HG03095 (cell line): Measurements from ENCODE around the gene BABAM1.
"Not testable (repeated sequence)": the region's sequence is repeated elsewhere in the genome, so short reads cannot be mapped to it uniquely, and the experiment has no call there.

Source experiments
- ATAC-seq: cut with Tn5 transposase; IDR thresholded peaks from one replicate; pipeline ENCODE4 v1.9.1; 2021; ENCODE audit warnings: moderate library complexity; ENCODE audit not compliant: unreplicated experiment

Gene BABAM1

DNA sequence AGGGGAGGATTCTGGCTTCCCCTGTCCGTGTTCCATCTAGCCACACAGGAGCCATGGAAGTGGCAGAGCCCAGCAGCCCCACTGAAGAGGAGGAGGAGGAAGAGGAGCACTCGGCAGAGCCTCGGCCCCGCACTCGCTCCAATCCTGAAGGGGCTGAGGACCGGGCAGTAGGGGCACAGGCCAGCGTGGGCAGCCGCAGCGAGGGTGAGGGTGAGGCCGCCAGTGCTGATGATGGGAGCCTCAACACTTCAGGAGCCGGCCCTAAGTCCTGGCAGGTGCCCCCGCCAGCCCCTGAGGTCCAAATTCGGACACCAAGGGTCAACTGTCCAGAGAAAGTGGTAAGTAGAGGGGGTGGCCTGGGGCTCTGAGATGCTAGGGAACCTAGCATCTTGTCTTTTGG lies 1.5 kb downstream of the BABAM1 start:
- no peak for ATAC-seq

DNA sequence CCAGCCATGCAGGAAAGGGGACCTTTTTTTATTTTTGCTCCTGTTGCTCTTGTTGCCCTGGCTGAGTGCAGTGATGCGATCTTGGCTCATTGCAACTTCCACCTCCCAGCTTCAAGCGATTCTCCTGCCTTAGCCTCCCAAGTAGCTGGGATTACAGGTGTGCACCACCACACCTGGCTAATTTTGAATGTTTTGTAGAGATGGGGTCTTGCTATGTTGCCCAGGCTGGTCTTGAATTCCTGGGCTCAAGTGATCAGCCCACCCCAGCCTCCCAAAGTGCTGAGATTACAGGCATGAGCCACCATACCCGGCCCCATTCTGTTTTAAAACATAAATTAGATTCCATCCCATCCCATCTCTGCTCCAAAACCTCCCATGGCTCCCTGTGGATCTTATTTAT lies 7.6 kb downstream of the BABAM1 start:
- ATAC-seq: not testable (repeated sequence)

DNA sequence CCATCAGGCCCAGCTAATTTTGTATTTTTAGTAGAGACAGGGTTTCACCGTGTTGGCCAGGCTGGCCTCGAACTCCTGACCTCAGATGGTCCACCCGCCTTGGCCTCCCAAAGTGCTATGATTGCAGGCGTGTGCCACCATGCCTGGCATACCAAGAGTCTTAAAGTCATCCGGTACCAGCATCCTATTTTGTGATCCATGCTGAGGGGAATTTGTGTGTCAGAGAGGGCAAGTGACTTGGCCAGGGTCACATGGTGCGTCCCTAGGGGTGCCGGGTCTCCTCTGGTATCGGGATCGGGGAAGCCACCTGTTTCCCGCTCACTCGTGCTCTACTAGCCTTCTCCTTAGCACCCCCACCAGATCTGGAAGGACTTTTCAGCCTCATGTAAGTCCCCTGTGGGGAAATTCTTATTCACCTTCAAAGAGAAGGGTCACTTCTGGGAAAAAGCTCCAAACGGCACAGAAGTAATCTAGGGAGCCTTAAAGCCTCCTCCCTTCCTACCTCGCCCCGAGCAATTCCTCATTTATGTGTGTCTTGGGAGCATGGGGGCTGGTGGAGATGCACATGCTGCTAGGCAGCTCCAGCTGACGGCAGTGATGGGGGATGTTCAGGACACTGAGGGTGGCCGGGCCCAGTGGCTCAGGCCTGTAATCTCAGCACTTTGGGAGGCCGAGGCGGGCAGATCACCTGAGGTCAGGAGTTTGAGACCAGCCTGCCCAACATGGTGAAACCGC lies 8.4 kb downstream of the BABAM1 start:
- no peak for ATAC-seq

DNA sequence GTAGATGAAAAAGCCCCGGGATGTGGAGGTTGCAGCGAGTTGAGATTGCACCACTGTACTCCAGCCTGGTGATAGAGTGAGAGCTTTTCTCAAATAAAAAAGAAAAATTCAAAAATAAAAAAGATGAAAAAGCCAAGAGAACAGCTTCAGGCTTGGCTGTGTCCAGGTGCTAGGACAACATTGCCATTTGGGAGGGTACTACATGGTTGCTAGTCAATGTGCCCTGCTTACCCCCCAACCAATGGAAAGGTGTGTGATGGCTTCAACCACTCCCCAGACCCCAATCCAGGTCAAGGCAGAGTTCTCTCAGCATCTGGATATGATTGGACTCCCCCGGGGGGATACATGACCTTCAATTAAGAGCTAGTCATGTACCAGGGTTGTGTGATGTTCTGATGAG lies 12.2 kb downstream of the BABAM1 start:
- ATAC-seq: no peak

DNA sequence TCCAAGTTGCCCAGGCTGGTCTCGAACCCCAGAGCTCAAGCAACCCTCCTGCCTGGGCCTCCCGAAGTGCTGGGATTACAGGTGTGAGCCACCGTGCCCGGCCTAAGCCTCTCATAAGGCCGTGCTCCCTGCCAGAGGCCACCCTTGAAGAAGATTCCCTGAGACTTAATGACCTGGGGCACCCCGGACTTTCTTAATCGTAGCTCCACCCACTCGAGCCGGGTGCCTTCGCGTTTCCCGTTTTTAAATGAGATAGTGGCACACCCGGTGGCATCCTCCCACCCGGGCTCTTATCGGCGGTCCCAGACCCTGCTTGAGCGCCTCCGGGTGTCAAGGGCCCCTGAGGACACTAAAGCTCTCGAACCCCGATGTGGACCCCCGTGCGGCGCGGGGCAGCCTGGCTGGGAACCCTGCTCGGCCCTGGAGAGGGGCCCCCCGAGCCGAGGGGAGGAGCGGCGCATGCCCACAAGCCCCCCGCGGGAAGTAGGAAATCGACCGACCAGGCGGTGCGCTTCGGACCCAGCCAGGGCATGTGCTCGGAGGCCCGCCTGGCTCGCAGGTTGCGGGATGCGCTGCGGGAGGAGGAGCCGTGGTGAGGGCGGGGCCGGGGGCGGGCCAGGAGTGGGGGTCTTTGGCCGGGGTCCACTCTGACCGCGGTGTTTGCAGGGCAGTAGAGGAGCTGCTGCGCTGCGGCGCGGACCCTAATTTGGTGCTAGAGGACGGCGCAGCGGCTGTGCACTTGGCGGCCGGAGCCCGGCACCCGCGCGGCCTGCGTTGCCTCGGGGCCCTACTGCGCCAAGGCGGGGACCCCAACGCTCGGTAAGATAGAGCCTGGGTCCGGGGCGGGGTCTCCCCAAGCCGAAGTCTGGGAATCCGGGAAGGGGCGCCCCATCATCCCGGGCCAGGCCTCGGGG lies 14.4 kb downstream of the BABAM1 start, which contains the start of gene ANKLE1:
ANKLE1 (plus strand) TSS at position 511 of the 914 bp plus-strand sequence; CDS start at position 531, 20 bp downstream.
- ATAC-seq: no peak

DNA sequence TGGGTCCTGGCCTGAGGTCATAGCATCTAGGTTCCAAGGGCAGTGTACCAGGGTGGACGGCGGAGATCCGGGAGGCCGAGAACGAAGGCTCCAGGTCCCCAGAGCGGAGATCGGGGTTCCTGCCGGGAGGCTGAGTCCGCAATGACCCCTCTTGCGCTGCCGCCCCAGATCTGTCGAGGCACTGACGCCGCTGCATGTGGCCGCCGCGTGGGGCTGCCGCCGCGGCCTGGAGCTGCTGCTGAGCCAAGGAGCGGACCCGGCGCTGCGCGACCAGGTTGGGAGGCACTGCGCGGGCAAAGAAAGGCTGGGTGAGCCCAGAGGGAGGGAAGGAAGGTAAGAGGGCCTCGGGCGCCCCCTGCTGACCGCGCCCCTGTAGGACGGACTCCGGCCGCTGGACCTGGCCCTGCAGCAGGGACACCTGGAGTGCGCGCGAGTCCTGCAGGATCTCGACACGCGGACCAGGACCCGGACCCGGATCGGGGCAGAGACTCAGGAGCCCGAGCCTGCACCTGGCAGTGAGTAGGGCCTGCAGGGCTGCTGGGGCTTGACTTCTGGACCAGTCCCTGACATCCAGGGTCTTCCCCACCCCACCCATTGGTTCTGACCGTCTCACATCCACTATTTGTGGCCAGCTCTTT lies 15.4 kb downstream of the BABAM1 start:
- ATAC-seq: peak; percentile 51

DNA sequence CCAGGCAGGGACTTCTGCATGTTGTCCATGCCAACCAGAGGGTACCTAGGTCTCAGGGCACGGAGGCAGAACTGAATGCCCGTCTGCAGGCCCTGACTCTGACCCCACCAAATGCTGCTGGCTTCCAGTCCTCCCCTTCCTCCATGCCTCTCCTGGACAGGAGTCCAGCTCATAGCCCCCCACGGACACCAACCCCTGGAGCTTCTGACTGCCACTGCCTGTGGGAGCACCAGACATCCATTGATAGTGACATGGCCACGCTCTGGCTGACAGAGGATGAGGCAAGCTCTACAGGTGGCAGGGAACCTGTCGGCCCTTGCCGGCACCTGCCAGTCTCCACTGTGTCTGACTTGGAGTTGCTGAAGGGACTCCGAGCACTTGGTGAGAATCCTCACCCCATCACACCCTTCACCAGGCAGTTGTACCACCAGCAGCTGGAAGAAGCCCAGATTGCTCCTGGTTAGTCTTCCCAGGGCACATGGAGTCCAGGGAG lies 16.3 kb downstream of the BABAM1 start:
- no peak for ATAC-seq

DNA sequence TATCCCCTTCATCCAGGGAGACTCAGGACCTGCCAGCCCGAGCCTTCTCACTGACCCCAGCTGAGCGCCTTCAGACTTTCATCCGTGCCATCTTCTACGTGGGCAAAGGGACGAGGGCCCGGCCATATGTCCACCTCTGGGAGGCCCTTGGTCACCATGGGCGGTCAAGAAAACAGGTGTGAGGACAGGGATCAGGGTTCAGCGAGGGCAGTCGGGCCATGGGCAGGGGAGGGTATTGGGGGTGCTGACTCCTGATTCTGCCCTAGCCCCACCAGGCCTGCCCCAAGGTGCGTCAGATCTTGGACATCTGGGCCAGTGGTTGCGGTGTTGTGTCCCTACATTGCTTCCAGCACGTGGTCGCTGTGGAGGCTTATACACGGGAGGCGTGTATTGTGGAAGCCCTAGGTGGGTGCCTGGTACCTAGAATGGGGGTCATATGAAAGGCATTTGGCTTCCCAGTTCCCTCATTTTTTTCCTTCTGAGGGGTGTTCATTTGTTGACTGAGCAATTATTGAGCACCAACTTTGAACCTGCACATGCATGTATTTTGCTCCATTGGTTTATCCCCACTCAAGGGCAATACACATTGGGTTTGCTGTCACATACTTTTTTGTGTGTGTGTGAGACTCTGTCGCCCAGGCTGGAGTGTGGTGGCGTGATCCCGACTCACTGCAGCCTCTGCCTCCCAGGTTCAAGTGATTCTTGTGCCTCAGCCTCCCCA lies 18.3 kb downstream of the BABAM1 start:
- no peak for ATAC-seq

DNA sequence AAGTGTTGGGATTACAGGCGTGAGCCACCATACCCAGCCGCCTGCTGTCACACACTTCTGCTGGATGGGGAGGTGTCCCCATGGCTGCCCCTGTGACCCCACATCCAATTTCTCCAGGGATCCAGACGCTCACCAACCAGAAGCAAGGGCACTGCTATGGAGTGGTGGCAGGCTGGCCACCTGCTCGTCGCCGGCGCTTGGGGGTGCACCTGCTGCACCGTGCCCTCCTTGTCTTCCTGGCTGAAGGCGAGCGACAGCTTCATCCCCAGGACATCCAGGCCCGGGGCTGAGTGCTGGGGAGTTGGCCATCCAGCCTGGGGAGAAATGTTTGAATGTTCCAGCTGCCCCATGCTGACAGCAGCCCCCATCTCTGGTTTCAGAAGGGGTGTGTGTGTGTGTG lies 19.0 kb downstream of the BABAM1 start:
- ATAC-seq: no peak

DNA sequence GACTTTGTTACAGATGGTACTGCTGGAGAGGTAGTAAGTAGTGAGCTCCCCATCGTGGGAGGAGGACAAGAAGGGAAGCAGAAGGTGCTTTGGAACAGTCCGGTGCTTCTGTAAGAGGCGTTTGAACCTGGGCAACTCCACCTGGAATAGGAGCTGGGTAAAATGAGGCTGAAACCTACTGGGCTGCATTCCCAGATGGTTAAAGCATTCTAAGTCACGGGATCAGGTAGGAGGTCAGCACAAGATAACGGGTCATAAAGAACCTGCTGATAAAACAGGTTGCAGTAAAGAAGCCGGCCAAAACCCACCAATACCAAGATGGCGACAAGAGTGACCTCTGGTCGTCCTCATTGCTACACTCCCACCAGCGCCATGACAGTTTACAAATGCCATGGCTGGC lies 19.5 kb downstream of the BABAM1 start:
- ATAC-seq: no peak

DNA sequence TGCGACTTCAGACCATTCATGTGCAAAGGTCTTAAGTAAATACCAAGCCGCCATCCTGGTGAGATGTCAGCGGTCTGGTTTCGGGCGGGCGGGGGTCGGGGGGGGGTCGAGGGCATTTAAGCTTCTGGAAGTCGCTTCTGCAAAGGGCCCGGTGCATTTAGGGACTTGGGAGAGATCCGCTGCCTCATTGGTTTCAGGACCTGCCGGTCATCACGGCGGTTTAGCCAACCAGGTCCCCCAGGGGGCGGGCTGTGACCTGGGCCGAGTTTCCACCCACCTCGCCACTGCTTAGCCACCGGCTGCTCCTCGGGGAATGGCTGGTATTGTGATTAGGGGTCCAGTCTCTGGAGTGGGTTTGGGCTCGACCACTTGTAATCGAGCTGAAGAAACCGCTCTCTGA lies 22.2 kb downstream of the BABAM1 start:
- no peak for ATAC-seq

DNA sequence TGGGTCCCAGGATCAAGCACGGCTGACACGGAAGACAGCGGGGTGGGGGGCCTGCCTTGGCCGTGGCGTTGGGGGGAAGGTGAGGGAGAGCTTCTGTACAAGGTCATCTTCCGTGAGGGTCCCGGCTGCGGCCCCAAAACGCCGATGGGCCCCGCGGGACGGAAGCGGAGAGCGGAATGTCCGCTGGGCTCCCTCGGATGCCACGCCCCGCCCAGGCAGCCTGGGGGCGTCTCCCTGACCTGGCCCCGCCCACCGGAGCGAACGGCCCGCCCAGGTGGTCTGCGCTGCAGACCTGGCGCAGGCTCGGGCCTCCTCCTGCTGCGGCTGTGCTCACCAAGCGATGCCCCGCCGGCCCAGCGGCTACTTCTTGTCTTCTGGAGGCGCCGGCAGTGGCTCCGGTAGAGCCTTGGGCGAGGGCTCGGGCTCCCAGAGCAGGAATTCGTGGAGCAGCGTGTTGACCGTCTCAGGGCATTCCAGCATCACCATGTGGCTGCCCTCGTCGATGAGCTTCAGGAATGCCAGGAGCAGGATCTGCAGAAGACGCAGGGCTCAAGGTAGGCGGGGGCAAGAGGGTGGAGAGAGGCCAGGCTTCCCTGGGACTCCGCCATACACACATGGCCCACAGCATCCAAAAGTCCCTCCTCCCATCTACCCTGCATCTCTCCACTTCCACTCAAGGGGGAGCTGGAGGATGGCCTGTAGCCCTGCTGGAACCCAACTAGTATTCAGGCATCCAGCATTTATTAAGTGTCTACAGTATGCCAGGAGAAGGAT lies 25.2 kb downstream of the BABAM1 start:
- ATAC-seq: peak; percentile 76

DNA sequence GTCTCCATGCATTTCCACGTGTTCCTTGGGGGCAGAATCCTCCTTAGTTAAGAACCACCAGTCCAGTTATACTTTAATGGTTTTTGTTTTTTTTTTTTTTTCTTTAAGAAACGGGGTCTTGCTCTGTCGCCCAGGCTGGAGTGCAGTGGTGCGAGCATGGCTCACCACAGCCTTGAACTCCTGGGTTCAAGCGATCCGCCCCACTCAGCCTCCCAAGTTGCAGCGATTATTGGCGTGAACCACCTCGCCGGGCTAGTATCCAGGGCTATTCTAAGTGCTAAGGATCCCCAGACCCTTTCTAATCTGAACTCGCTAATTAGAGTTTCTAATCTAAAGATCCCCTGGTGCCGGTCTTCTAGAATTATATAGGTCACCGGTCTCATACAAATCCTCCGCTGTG lies 26.4 kb downstream of the BABAM1 start:
- no peak for ATAC-seq

DNA sequence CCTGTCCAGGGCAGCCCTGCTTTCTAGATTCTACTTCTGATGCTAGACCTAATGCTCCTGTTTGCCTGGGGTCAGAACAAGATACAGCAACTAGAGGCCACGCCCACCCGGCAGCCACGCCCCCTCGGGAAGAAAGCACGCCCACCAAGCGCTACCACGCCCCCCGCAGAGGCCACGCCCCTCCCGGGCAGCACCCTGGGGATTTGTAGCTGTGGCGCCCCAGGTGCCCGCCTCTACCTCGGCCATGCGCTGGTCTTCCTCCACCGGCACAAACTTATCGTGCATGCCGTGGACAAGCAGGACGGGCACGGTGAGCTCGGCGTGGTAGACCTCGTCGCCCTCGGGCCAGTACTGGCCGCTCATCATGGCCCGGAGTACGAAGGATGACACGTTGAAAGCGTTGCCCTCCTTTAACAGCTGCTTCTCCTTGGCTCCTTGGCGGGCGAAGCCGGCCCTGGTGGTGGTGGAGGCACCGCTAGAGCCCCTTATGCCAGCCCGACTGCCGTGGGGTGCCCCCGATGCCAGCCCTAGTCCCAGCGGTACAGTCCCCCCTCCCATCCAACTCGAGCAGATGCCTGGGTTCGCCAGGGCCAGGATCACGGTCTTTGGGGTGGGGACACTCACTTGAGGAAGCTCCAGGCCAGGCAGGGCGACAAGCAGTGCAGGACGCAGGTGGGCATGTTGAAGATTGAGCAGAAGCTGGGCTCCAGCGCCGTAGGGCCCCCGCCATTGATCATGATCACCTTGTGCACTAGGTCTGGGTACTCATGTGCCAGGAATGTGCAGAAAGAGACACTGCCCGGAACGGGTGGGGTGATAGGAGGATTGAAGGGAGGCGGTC lies 27.0 kb downstream of the BABAM1 start:
- no peak for ATAC-seq

DNA sequence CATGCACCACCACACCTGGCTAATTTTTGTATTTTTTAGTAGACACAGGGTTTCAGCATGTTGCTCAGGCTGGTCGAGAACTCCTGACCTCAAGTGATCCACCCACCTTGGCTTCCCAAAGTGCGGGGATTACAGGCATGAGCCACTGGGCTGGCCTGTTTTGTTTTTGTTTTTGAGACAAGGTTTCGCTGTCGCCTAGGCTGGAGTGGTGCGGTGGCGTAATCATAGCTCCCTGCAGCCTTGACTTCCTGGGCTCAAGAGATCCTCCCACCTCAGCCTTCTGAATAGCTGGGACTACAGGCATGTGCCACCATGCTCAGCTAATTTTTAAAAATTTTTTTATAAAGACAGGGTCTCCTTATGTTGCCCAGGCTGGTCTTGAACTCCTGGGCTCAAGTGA lies 28.3 kb downstream of the BABAM1 start:
- not testable (repeated sequence) for ATAC-seq

DNA sequence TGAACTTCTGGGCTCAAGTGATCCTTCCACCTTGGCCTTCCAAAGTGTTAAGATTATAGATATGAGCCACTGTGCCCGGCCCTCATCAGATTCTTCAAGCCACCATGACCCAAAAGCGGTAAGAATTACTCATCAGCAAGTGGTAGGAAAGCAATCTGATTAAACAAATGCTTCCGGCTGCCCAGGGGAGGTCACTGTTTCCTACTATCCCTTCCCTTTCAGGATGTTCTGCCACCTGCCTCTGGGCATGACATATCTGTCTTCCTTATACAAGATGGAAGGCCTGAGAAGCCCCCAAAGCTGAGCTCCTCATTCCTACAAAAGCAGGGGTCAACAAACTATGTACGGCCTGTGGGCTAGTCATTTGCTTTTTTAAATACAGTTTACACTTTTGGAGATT lies 29.0 kb downstream of the BABAM1 start:
- no peak for ATAC-seq

DNA sequence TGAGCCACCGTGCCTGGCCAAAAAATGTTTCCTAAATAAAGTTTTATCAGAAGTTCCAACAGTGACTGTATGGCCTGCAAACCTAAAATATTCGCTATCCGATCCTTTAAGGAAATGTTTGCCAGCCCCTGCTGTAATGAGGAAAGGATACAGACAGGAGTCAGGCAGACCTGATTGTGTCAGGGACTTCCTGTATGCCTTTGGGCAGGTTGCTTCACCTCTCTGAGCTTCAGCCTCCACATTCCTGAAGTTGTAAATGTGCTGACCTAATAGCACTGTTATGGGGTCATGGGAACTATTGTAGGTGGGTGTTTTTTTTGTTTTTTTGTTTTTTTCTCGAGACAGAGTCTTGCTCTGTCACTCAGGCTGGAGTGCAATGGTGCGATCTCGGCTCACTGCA lies 29.7 kb downstream of the BABAM1 start:
- no peak for ATAC-seq

DNA sequence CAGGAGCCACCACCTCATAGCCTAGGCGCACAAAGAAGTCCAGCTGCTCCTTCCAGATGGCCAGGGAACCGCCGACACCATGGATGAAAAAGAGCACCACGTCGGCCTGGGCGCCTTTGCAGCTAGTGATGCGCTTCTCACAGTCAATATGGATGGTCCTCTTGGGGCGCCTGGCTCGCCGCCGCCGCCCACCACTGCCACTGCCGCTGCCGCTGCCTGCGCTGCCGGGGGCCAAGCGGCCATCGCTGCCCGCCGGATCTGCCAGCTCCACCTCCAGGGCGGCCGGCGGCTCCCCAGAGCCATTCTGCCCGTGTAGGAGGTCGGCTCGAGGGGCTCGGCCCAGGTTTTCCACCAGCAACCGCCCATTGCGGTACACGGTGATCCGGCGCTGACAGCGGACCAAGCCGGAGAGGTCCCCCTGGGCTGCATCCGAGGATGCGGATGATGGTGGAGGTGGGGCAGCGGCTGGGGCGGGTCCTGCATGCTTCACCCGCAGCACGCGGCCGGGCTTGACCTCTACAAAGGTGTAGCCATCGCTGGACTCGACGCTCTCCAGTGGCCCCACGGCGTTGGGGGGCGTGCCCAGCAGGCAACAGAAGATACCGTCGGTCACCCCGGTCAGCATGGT lies 33.9 kb downstream of the BABAM1 start:
- ATAC-seq: no peak
